Stomach (tissue), 9 donors: ENCODE measurements around the gene FAM222B. TPM values are rescaled to one million over a fixed set of nuclear protein-coding genes. Genes with fewer than 3 reads are reported as not detected.

ENCODE experiments used
- DNase-seq, 2 donors: peaks; one replicate each; pipeline versions ENCODE4 v3.0.0 to v3.0.0-alpha.2; 2013 to 2019
- H3K27ac ChIP-seq, 5 donors: fragments of 200-600 bp in 4 of 5; sonication (generic) in 4 of 5; one replicate each; pipeline ENCODE4 v1.5.1; 2013 to 2019; ENCODE audit warnings: mild to moderate bottlenecking in 1 of 5, moderate library complexity in 1 of 5
- H3K27me3 ChIP-seq, 3 donors: fragments of 200-600 bp; sonication (generic); one replicate each; pipeline ENCODE4 v1.5.1; 2017 to 2019; ENCODE audit warnings: mixed run types in 1 of 3
- H3K36me3 ChIP-seq, 4 donors: fragments of 200-600 bp; sonication (generic); 1 replicate in 3 of 4; 2 replicates in 1 of 4; pipeline ENCODE4 v1.5.1; 2016 to 2019
- H3K4me1 ChIP-seq, 4 donors: fragments of 200-600 bp; sonication (generic); one replicate each; pipeline ENCODE4 v1.5.1; 2016 to 2019
- H3K4me3 ChIP-seq, 4 donors: fragments of 200-600 bp; sonication (generic) in 3 of 4; one replicate each; pipeline ENCODE4 v1.5.1; 2016 to 2019; ENCODE audit warnings: mild to moderate bottlenecking in 1 of 4
- H3K9me3 ChIP-seq, 4 donors: fragments of 200-600 bp; sonication (generic); one replicate each; pipeline ENCODE4 v1.5.1; 2016 to 2019
- EP300 ChIP-seq: sonication (generic); formaldehyde crosslinking; IDR thresholded peaks from one replicate; pipeline ENCODE4 v1.6.1; 2017; ENCODE audit warnings: antibody characterized with exemption
- POLR2A ChIP-seq, 4 donors: fragments of 450-650 bp; IDR thresholded peaks; one replicate each; pipeline ENCODE4 v1.6.1; 2016; ENCODE audit warnings: antibody characterized with exemption in 4 of 4, control low read depth in 2 of 4, mild to moderate bottlenecking in 1 of 4, moderate library complexity in 1 of 4
- POLR2AphosphoS5 ChIP-seq, 3 donors: sonication (generic); formaldehyde crosslinking; IDR thresholded peaks; one replicate each; pipeline ENCODE4 v1.6.1; 2016; ENCODE audit warnings: antibody characterized with exemption in 3 of 3
- WGBS, 5 donors: extraction: QIAGEN DNeasy Blood & Tissue Kit in 3 of 5; methylation state at CpG; one replicate each; pipeline versions ENCODE4 v1.1.5 to v1.1.7; 2013 to 2018; 5-methylcytosine and 5-hydroxymethylcytosine counted together
- intact Hi-C: fragments of 100-400 bp; cut with DNase I; formaldehyde crosslinking; loops from one replicate; pipeline ENCODE4 v1.15.1; 2023; ENCODE audit warnings: low total_unique reads
- polyA plus RNA-seq, 3 donors: library from polyadenylated mRNA; stranded (reverse); fragments of 200-250 nt; gene quantifications; one replicate each; pipeline ENCODE4 v1.2.3, GENCODE V29; 2013
- total RNA-seq, 5 donors: library from RNA; depleted of rRNA; stranded (reverse); fragments of >200 nt; gene quantifications; one replicate each; pipeline versions ENCODE4 v1.1.0 to v1.2.3, GENCODE V29; 2014 to 2016
- TF ChIP-seq, protein P1 (sequence below), 7 experiments: fragments of 450-650 bp in 4 of 7; fragments of 200-600 bp in 3 of 7; sonication (generic) in 3 of 7; IDR thresholded peaks; one replicate each; pipeline ENCODE4 v1.5.1; 2016 to 2019; ENCODE audit warnings: antibody characterized with exemption in 7 of 7, control low read depth in 2 of 7, mild to moderate bottlenecking in 1 of 7
- donor health status: healthy with polysubstance abuse.
- donor health status: Bipolar disorder and iron deficiency.
- donor health status: healthy.

Gene FAM222B
- total and polyA plus RNA-seq, 8 donors, result 4.4 to 29.6 (median 8.6) TPM

DNA sequence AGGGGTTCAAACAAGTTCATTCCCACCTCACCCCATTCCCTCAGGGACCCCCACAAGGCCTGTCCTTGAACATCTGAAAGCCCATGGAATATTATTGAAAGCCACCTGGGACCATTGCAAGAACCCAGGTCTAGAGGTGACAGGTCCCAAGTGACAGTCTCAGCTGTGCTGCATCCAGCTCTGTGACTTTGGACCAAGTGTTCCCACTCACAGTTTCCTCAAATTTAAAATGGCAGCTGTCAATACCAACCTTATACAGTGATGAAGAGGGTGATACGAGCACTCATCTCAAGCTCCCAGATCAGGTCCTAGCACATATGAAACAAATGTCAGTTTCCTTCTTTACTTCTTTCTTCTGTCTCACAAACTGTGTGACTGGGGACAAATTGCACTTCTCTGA lies 21.4 kb upstream of the FAM222B start:
- TF ChIP-seq POLR2AphosphoS5 (IDR thresholded peaks at IDR 0.05) (no peak), POLR2A (IDR thresholded peaks at IDR 0.05) (no peak), EP300 (no peak)
- TF ChIP-seq, protein P1, sequence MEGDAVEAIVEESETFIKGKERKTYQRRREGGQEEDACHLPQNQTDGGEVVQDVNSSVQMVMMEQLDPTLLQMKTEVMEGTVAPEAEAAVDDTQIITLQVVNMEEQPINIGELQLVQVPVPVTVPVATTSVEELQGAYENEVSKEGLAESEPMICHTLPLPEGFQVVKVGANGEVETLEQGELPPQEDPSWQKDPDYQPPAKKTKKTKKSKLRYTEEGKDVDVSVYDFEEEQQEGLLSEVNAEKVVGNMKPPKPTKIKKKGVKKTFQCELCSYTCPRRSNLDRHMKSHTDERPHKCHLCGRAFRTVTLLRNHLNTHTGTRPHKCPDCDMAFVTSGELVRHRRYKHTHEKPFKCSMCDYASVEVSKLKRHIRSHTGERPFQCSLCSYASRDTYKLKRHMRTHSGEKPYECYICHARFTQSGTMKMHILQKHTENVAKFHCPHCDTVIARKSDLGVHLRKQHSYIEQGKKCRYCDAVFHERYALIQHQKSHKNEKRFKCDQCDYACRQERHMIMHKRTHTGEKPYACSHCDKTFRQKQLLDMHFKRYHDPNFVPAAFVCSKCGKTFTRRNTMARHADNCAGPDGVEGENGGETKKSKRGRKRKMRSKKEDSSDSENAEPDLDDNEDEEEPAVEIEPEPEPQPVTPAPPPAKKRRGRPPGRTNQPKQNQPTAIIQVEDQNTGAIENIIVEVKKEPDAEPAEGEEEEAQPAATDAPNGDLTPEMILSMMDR (IDR thresholded peaks at IDR 0.05), result no peak
- WGBS, 5 donors, result 89 to 94% (median 93%) methylated on average over 1 of the region's 1 CpG
- H3K4me3 ChIP-seq, result no peak overlapping the region
- no peaks in the 10 kb centered on the region for H3K27me3 ChIP-seq
- H3K36me3 ChIP-seq, result peaks cover 19 to 32% (median 27%) of the 10 kb centered on the region in 4 donors
- H3K27ac ChIP-seq, result peak overlapping the region in 2 of 5 donors; percentile 15 to 31
- intact Hi-C loops, result no loop called here
- no peaks in the 10 kb centered on the region for H3K9me3 ChIP-seq
- H3K4me1 ChIP-seq, result peaks cover 0 to 11% (median 0%) of the 10 kb centered on the region in 4 donors
- DNase-seq, result no peak

GRCh38 chr17:28862561-28862960 lies 20.0 kb upstream of the FAM222B start:
- peaks cover 33 to 46% (median 41%) of the 10 kb centered on the region in 4 donors for H3K36me3 ChIP-seq
- 91 to 98% (median 96%) methylated on average over 3 of the region's 3 CpGs for WGBS, 5 donors
- H3K4me3 ChIP-seq, result no peak overlapping the region
- no peak for DNase-seq
- peaks cover 0 to 11% (median 0%) of the 10 kb centered on the region in 4 donors for H3K4me1 ChIP-seq
- H3K9me3 ChIP-seq, result no peaks in the 10 kb centered on the region
- no peak overlapping the region for H3K27ac ChIP-seq
- TF ChIP-seq EP300 (no peak), POLR2A (IDR thresholded peaks at IDR 0.05) (no peak), POLR2AphosphoS5 (IDR thresholded peaks at IDR 0.05) (no peak)
- TF ChIP-seq, protein P1 (IDR thresholded peaks at IDR 0.05), result no peak
- intact Hi-C loops, result no loop called here
- no peaks in the 10 kb centered on the region for H3K27me3 ChIP-seq

GRCh38 chr17:28861393-28862203 lies 19.0 kb upstream of the FAM222B start:
- intact Hi-C loops, result no loop called here
- no peak for TF ChIP-seq EP300
- no peak for TF ChIP-seq POLR2A (IDR thresholded peaks at IDR 0.05)
- TF ChIP-seq, protein P1 (IDR thresholded peaks at IDR 0.05), result no peak
- TF ChIP-seq POLR2AphosphoS5 (IDR thresholded peaks at IDR 0.05), result no peak
- DNase-seq, result no peak
- Histone ChIP-seq H3K4me3 (no peak overlapping the region), H3K27ac (no peak overlapping the region), H3K4me1 (peaks cover 0 to 11% (median 0%) of the 10 kb centered on the region in 4 donors), H3K36me3 (peaks cover 37 to 56% (median 51%) of the 10 kb centered on the region in 4 donors), H3K27me3 (no peaks in the 10 kb centered on the region), H3K9me3 (no peaks in the 10 kb centered on the region)
- WGBS, 5 donors, result 61 to 69% (median 62%) methylated on average over 8 of the region's 8 CpGs

GRCh38 chr17:28860363-28860808 lies 17.8 kb upstream of the FAM222B start:
- no peak overlapping the region for H3K4me3 ChIP-seq
- H3K9me3 ChIP-seq, result no peaks in the 10 kb centered on the region
- H3K4me1 ChIP-seq, result peaks cover 4 to 9% (median 7%) of the 10 kb centered on the region in 4 donors
- H3K36me3 ChIP-seq, result peaks cover 43 to 61% (median 56%) of the 10 kb centered on the region in 4 donors
- no peaks in the 10 kb centered on the region for H3K27me3 ChIP-seq
- no peak for DNase-seq
- no peak overlapping the region for H3K27ac ChIP-seq
- no peak for TF ChIP-seq POLR2A (IDR thresholded peaks at IDR 0.05)
- TF ChIP-seq, protein P1 (IDR thresholded peaks at IDR 0.05), result no peak
- no peak for TF ChIP-seq POLR2AphosphoS5 (IDR thresholded peaks at IDR 0.05)
- no peak for TF ChIP-seq EP300
- 77 to 97% (median 95%) methylated on average over 4 of the region's 4 CpGs for WGBS, 5 donors
- intact Hi-C loops, result no loop called here
